Liver (tissue), 3 donors: ENCODE data around the gene CENPU.

Experiments used
- TAF1 ChIP-seq: conservative IDR thresholded peaks from 2 replicates; pipeline ENCODE4 v1.6.1; 2016; ENCODE audit warnings: antibody characterized with exemption, mild to moderate bottlenecking
- TF ChIP-seq, protein P1 (sequence below): fragments of 150-350 bp; IDR thresholded peaks from 2 replicates; pipeline ENCODE4 v1.5.1; 2017; ENCODE audit warnings: improper control_type of control experiment, low read depth, low read length; ENCODE audit not compliant: missing input control
- donor health status: healthy.
- donor health status: healthy.

DNA sequence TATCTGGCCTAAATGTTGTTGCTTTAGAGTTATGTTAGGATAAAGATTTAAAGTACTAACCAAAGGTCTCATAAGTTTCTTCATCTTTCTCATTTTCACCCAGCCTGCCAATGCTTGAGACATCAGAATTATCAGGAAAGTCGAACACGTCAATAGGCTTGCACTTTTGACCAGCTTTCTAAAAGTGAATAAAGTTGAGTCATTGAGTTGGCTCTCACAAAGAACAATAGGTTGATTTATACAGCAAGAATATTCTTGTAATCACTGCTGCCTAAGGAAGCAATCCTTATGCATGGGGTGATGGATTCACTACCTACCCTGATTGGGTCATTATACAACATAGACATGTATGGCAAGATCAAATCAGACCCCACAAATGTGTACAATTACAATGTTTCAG lies 5.0 kb downstream of the CENPU start:
- TF ChIP-seq, protein P1, sequence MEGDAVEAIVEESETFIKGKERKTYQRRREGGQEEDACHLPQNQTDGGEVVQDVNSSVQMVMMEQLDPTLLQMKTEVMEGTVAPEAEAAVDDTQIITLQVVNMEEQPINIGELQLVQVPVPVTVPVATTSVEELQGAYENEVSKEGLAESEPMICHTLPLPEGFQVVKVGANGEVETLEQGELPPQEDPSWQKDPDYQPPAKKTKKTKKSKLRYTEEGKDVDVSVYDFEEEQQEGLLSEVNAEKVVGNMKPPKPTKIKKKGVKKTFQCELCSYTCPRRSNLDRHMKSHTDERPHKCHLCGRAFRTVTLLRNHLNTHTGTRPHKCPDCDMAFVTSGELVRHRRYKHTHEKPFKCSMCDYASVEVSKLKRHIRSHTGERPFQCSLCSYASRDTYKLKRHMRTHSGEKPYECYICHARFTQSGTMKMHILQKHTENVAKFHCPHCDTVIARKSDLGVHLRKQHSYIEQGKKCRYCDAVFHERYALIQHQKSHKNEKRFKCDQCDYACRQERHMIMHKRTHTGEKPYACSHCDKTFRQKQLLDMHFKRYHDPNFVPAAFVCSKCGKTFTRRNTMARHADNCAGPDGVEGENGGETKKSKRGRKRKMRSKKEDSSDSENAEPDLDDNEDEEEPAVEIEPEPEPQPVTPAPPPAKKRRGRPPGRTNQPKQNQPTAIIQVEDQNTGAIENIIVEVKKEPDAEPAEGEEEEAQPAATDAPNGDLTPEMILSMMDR, result no peak
- no peak for TF ChIP-seq TAF1
